Panc1 (cell line): ENCODE results near the gene CACNG1. TPM values are rescaled to one million over a fixed set of nuclear protein-coding genes. Genes with fewer than 3 reads are reported as not detected.

Experiments
- ATAC-seq: fragments of 200-7000 bp; cut with Tn5 transposase; 2 replicates; pipeline ENCODE4 v1.9.1; 2020; ENCODE audit warnings: mild to moderate bottlenecking, moderate library complexity
- BruUV-seq: library from RNA; stranded (reverse); fragments of 400-500 nt; replicated peaks from 2 replicates; lab custom pipeline; 2021; lab: Mats Ljungman, UMichigan
- CTCF ChIA-PET: fragments of 300-600 bp; sonication (Branson Sonifier 250); formaldehyde crosslinking; loops from one replicate; lab custom pipeline; 2022; ENCODE audit warnings: antibody characterized with exemption; lab: Charles Lee
- POLR2A ChIA-PET: fragments of 300-600 bp; sonication (Branson Sonifier 250); formaldehyde crosslinking; loops from one replicate; lab custom pipeline; 2022; ENCODE audit warnings: antibody characterized with exemption; lab: Charles Lee
- DNase-seq: peaks from one replicate; pipeline ENCODE4 v3.0.0-alpha.2; 2010; ENCODE audit warnings: low read depth, low spot score
- H3K27ac ChIP-seq: 2 replicates; pipeline ENCODE4 v1.5.1; 2011; ENCODE audit warnings: mild to moderate bottlenecking, low read length, inconsistent platforms
- H3K27me3 ChIP-seq: fragments of 200-500 bp; sonication (Bioruptor generic); 2 replicates; pipeline ENCODE4 v1.6.0; 2014; ENCODE audit warnings: low read length, inconsistent platforms; ENCODE audit not compliant: control insufficient read depth, insufficient read depth
- H3K36me3 ChIP-seq: fragments of 200-500 bp; sonication (Bioruptor generic); 2 replicates; pipeline ENCODE4 v1.5.1; 2014; ENCODE audit warnings: inconsistent platforms, mild to moderate bottlenecking, low read length, moderate library complexity; ENCODE audit not compliant: control insufficient read depth, insufficient read depth
- H3K4me1 ChIP-seq: 2 replicates; pipeline ENCODE4 v1.5.1; 2011; ENCODE audit warnings: inconsistent platforms, mild to moderate bottlenecking, low read length, moderate library complexity; ENCODE audit not compliant: control insufficient read depth, insufficient read depth
- H3K4me3 ChIP-seq, 2 experiments: 2 replicates each; pipeline ENCODE4 v1.5.1; 2011 to 2012; ENCODE audit warnings: low read depth in 2 of 2, low read length in 2 of 2, mild to moderate bottlenecking in 2 of 2, inconsistent platforms in 1 of 2, moderate library complexity in 1 of 2
- H3K9me3 ChIP-seq: fragments of 200-500 bp; sonication (Bioruptor generic); 2 replicates; pipeline ENCODE4 v1.5.1; 2014; ENCODE audit warnings: low read depth, mild to moderate bottlenecking, inconsistent platforms, low read length, moderate library complexity; ENCODE audit not compliant: control insufficient read depth, insufficient read depth
- CTCF ChIP-seq: fragments of 450-650 bp; IDR thresholded peaks from 2 replicates; pipeline ENCODE4 v1.5.1; 2017; ENCODE audit warnings: mild to moderate bottlenecking
- POLR2AphosphoS5 ChIP-seq: IDR thresholded peaks from 2 replicates; pipeline ENCODE4 v1.6.1; 2012; ENCODE audit warnings: mild to moderate bottlenecking, low read depth, low read length, moderate library complexity
- REST ChIP-seq, 2 experiments: IDR thresholded peaks; 2 replicates each; pipeline ENCODE4 v1.6.1; 2011 to 2012; ENCODE audit warnings: low read depth in 2 of 2, control low read depth in 1 of 2, low read length in 1 of 2, mild to moderate bottlenecking in 1 of 2, moderate library complexity in 1 of 2; ENCODE audit not compliant: insufficient read depth in 1 of 2
- SIN3A ChIP-seq: IDR thresholded peaks from 2 replicates; pipeline ENCODE4 v1.6.1; 2012; ENCODE audit warnings: low read depth, mild to moderate bottlenecking, low read length, moderate library complexity, borderline replicate concordance; ENCODE audit not compliant: insufficient read depth
- TCF7L2 ChIP-seq: IDR thresholded peaks from 2 replicates; pipeline ENCODE4 v1.6.1; 2011; ENCODE audit warnings: mild to moderate bottlenecking, low read depth, low read length, inconsistent platforms
- in situ Hi-C: cut with HindIII; loops from 2 replicates; pipeline ENCODE4 v1.10.0; 2016; ENCODE audit warnings: low sequenced_read_pairs, low pct_unique_long_range_greater_than_20kb
- intact Hi-C: fragments of 100-400 bp; cut with micrococcal nuclease; formaldehyde crosslinking; loops from one replicate; pipeline ENCODE4 v1.10.0; 2022; ENCODE audit not compliant: unreplicated experiment
- total RNA-seq: library from RNA; stranded (reverse); gene quantifications from one replicate; pipeline ENCODE4 v1.2.1, GENCODE V29; 2021; ENCODE audit not compliant: unreplicated experiment

CACNG1 gene
- total RNA-seq, 1 experiment from 2014 or later: 0.13 TPM

DNA sequence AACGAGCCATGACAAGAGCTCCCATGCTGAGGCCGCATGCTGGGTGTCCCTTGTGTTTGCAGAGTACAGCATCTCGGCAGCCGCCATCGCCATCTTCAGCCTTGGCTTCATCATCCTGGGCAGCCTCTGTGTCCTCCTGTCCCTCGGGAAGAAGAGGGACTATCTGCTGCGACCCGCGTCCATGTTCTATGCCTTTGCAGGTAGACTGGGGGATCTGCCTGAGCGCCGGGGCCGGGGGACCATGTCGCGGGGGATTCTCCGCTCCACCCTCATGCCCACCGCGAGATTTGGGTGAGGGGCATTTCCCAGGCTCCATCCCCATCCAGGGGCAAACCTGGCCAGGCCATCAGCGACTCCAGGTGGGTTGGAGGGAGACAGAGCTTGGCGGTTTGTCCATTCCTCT is 10.7 kb downstream of the CACNG1 start:
- no peak overlapping the region for H3K27ac ChIP-seq
- in situ Hi-C loops (no loop called here), intact Hi-C loops (no loop called here)
- no peaks in the 10 kb centered on the region for H3K4me1 ChIP-seq
- ChIA-PET CTCF (no interaction called here), POLR2A (no interaction called here)
- no peak for DNase-seq
- no peaks in the 10 kb centered on the region for H3K27me3 ChIP-seq
- no peak for ATAC-seq
- H3K9me3 ChIP-seq: no peaks in the 10 kb centered on the region
- BruUV-seq: no TSS peak
- no peak for TF ChIP-seq CTCF
- no peak for TF ChIP-seq POLR2AphosphoS5
- TF ChIP-seq REST (IDR thresholded peaks at IDR 0.05; ENCODE audit: insufficient read depth in 1 of 2, low read depth in 2 of 2, low read length in 1 of 2): no peak
- TF ChIP-seq SIN3A: no peak
- TF ChIP-seq TCF7L2: no peak
- no peaks in the 10 kb centered on the region for H3K36me3 ChIP-seq
- H3K4me3 ChIP-seq: no peak overlapping the region

GRCh38 chr17:67055811-67056745 is 11.7 kb downstream of the CACNG1 start:
- intact Hi-C loops: no loop called here
- Histone ChIP-seq H3K4me1 (no peaks in the 10 kb centered on the region), H3K27me3 (no peaks in the 10 kb centered on the region), H3K27ac (no peak overlapping the region), H3K9me3 (no peaks in the 10 kb centered on the region), H3K4me3 (no peak overlapping the region), H3K36me3 (no peaks in the 10 kb centered on the region)
- CTCF ChIA-PET: no interaction called here
- POLR2A ChIA-PET: no interaction called here
- DNase-seq (no peak), ATAC-seq (no peak)
- TF ChIP-seq POLR2AphosphoS5 (no peak), CTCF (no peak), SIN3A (no peak), TCF7L2 (no peak)
- BruUV-seq: no TSS peak
- in situ Hi-C loops: no loop called here
